H1 (cell line): Measurements from ENCODE around the gene AMPD3. TPM values are rescaled to one million over a fixed set of nuclear protein-coding genes. Genes with fewer than 3 reads are reported as not detected.

ENCODE experiments used
- CTCF ChIA-PET: fragments of 300-600 bp; sonication (Branson Sonifier 250); formaldehyde crosslinking; loops from one replicate; lab custom pipeline; 2021; ENCODE audit not compliant: partially characterized antibody; lab: Charles Lee
- POLR2A ChIA-PET: fragments of 300-600 bp; sonication (Branson Sonifier 250); formaldehyde crosslinking; loops from one replicate; lab custom pipeline; 2021; ENCODE audit warnings: inconsistent platforms; ENCODE audit not compliant: partially characterized antibody; lab: Charles Lee
- DNase-seq, 2 experiments: peaks; one replicate each; pipeline versions ENCODE4 v3.0.0 to v3.0.0-alpha.2; 2010 to 2022; ENCODE audit warnings: low spot score in 2 of 2, low read depth in 1 of 2, mixed read lengths in 1 of 2
- FAIRE-seq: peaks from 2 replicates; lab custom pipeline; 2011; peaks lifted over from hg19 to GRCh38; lab: Jason Lieb, UNC
- H2AFZ ChIP-seq: 2 replicates; pipeline ENCODE4 v1.8.1; 2012; ENCODE audit warnings: low read length, inconsistent platforms
- H2AK5ac ChIP-seq: 2 replicates; pipeline ENCODE4 v1.6.1; 2013; ENCODE audit warnings: low read depth, low read length
- H2BK120ac ChIP-seq: replicated peaks from 2 replicates; pipeline ENCODE3; 2013; ENCODE audit warnings: low read depth, low read length, inconsistent platforms
- H2BK12ac ChIP-seq: 2 replicates; pipeline ENCODE4 v1.6.1; 2013; ENCODE audit warnings: low read depth, low read length
- H2BK15ac ChIP-seq: 2 replicates; pipeline ENCODE4 v1.6.1; 2013; ENCODE audit warnings: low read length
- H2BK20ac ChIP-seq: 2 replicates; pipeline ENCODE4 v1.6.1; 2013; ENCODE audit warnings: low read length
- H2BK5ac ChIP-seq: 2 replicates; pipeline ENCODE4 v1.6.1; 2013; ENCODE audit warnings: low read depth, low read length
- H3K14ac ChIP-seq: 2 replicates; pipeline ENCODE4 v1.6.1; 2013; ENCODE audit warnings: inconsistent platforms; ENCODE audit not compliant: insufficient read length
- H3K18ac ChIP-seq: 2 replicates; pipeline ENCODE4 v1.6.1; 2013; ENCODE audit warnings: low read length; ENCODE audit errors: extremely low read depth
- H3K23ac ChIP-seq: 2 replicates; pipeline ENCODE4 v1.6.1; 2013; ENCODE audit warnings: inconsistent platforms; ENCODE audit not compliant: insufficient read length
- H3K23me2 ChIP-seq: 2 replicates; pipeline ENCODE4 v1.6.1; 2013; ENCODE audit warnings: low read depth, low read length
- H3K27ac ChIP-seq: 2 replicates; pipeline ENCODE4 v1.6.1; 2011; ENCODE audit warnings: low read depth, low read length, inconsistent platforms
- H3K27me3 ChIP-seq, 4 experiments: replicated peaks in 1 of 4; 1 replicate in 1 of 4; 2 replicates in 3 of 4; pipeline versions ENCODE4 v1.6.1 to v1.8.1; 2011 to 2013; ENCODE audit warnings: low read length in 3 of 4, mild to moderate bottlenecking in 3 of 4, inconsistent platforms in 2 of 4, mixed read lengths in 2 of 4, moderate library complexity in 1 of 4; ENCODE audit not compliant: control insufficient read depth in 3 of 4, insufficient read depth in 3 of 4; ENCODE audit errors: extremely low read depth in 1 of 4
- H3K36me3 ChIP-seq, 4 experiments: 2 replicates each; pipeline versions ENCODE4 v1.6.1 to v1.8.1; 2011 to 2013; ENCODE audit warnings: mild to moderate bottlenecking in 4 of 4, low read length in 3 of 4, moderate library complexity in 2 of 4, control low read depth in 1 of 4, inconsistent platforms in 1 of 4; ENCODE audit not compliant: insufficient read depth in 4 of 4, control insufficient read depth in 2 of 4
- H3K4ac ChIP-seq: replicated peaks from 2 replicates; pipeline ENCODE3; 2013; ENCODE audit warnings: low read length, low read depth, mixed read lengths, inconsistent platforms; ENCODE audit not compliant: insufficient read length
- H3K4me1 ChIP-seq, 4 experiments: replicated peaks in 1 of 4; 1 replicate in 1 of 4; 2 replicates in 3 of 4; pipeline versions ENCODE4 v1.6.1 to v1.8.1; 2011 to 2013; ENCODE audit warnings: low read length in 3 of 4, inconsistent platforms in 2 of 4, mixed read lengths in 1 of 4; ENCODE audit not compliant: insufficient read depth in 4 of 4, control insufficient read depth in 3 of 4
- H3K4me2 ChIP-seq, 2 experiments: 2 replicates each; pipeline versions ENCODE4 v1.6.1 to v1.8.1; 2011 to 2013; ENCODE audit warnings: low read depth in 2 of 2, low read length in 2 of 2, control low read depth in 1 of 2, inconsistent platforms in 1 of 2, mild to moderate bottlenecking in 1 of 2; ENCODE audit not compliant: insufficient read depth in 1 of 2
- H3K4me3 ChIP-seq, 4 experiments: fragments of 200-600, 300-600 bp in 1 of 4; sonication (generic), shearing (Covaris generic), sonication (Bioruptor Twin) in 1 of 4; 2 replicates each; pipeline versions ENCODE4 v1.5.1 to v1.8.1; 2011 to 2016; ENCODE audit warnings: low read length in 4 of 4, low read depth in 3 of 4, control low read depth in 2 of 4, inconsistent platforms in 2 of 4, mild to moderate bottlenecking in 2 of 4, mixed read lengths in 1 of 4, moderate library complexity in 1 of 4; ENCODE audit not compliant: insufficient read depth in 2 of 4; ENCODE audit errors: extremely low read depth in 1 of 4
- H3K56ac ChIP-seq: replicated peaks from 2 replicates; pipeline ENCODE3; 2013; ENCODE audit warnings: low read depth, mild to moderate bottlenecking, mixed read lengths, low read length, inconsistent platforms; ENCODE audit not compliant: insufficient read length
- H3K79me1 ChIP-seq: 2 replicates; pipeline ENCODE4 v1.6.1; 2013; ENCODE audit warnings: low read depth, low read length, control low read depth
- H3K79me2 ChIP-seq, 2 experiments: 2 replicates each; pipeline versions ENCODE4 v1.6.1 to v1.8.1; 2012 to 2013; ENCODE audit warnings: low read length in 2 of 2, mild to moderate bottlenecking in 2 of 2, inconsistent platforms in 1 of 2; ENCODE audit not compliant: insufficient read depth in 2 of 2, control insufficient read depth in 1 of 2
- H3K9ac ChIP-seq, 4 experiments: replicated peaks in 1 of 4; 1 replicate in 1 of 4; 2 replicates in 3 of 4; pipeline versions ENCODE4 v1.6.1 to v1.8.1; 2011 to 2013; ENCODE audit warnings: low read depth in 3 of 4, low read length in 3 of 4, control low read depth in 2 of 4, mild to moderate bottlenecking in 2 of 4, moderate library complexity in 2 of 4, inconsistent platforms in 1 of 4; ENCODE audit errors: extremely low read depth in 1 of 4
- H3K9me3 ChIP-seq, 2 experiments: 2 replicates each; pipeline versions ENCODE4 v1.6.1 to v1.8.1; 2012 to 2013; ENCODE audit warnings: mild to moderate bottlenecking in 2 of 2, moderate library complexity in 2 of 2, control low read depth in 1 of 2, inconsistent platforms in 1 of 2, low read depth in 1 of 2, low read length in 1 of 2, mixed read lengths in 1 of 2; ENCODE audit not compliant: insufficient read depth in 2 of 2
- H4K20me1 ChIP-seq, 2 experiments: replicated peaks in 1 of 2; 2 replicates each; pipeline versions ENCODE3 to v1.8.1; 2011 to 2013; ENCODE audit warnings: inconsistent platforms in 2 of 2, low read length in 2 of 2, mild to moderate bottlenecking in 1 of 2; ENCODE audit not compliant: insufficient read depth in 2 of 2, control insufficient read depth in 1 of 2
- H4K5ac ChIP-seq: 2 replicates; pipeline ENCODE4 v1.6.1; 2013; ENCODE audit warnings: low read length, low read depth, mixed read lengths, inconsistent platforms; ENCODE audit not compliant: insufficient read length
- H4K8ac ChIP-seq: 2 replicates; pipeline ENCODE4 v1.8.0; 2013; ENCODE audit warnings: mild to moderate bottlenecking, moderate library complexity, low read length, inconsistent platforms; ENCODE audit not compliant: insufficient read depth; ENCODE audit errors: extremely low read depth
- H4K91ac ChIP-seq: replicated peaks from 2 replicates; pipeline ENCODE3; 2013; ENCODE audit warnings: low read length, mixed read lengths, inconsistent platforms; ENCODE audit not compliant: insufficient read length
- BRCA1 ChIP-seq: IDR thresholded peaks from 2 replicates; pipeline ENCODE4 v1.6.1; 2012; ENCODE audit warnings: low read depth, low read length, improper control_type of control experiment
- KDM4A ChIP-seq: IDR thresholded peaks from one replicate; pipeline ENCODE4 v1.7.1; 2012; ENCODE audit warnings: low read depth, mild to moderate bottlenecking, moderate library complexity, low read length, inconsistent platforms; ENCODE audit not compliant: severe bottlenecking
- NRF1 ChIP-seq: IDR thresholded peaks from 2 replicates; pipeline ENCODE4 v1.6.1; 2011; ENCODE audit warnings: mild to moderate bottlenecking, low read depth, low read length, improper control_type of control experiment
- POU5F1 ChIP-seq: IDR thresholded peaks from 2 replicates; pipeline ENCODE4 v1.6.1; 2011; ENCODE audit warnings: low read depth, mild to moderate bottlenecking, low read length, moderate library complexity
- WGBS, 2 experiments: shearing (Covaris generic) in 1 of 2; methylation state at CpG; one replicate each; pipeline versions ENCODE4 v1.1.6 to v1.1.7; 2013 to 2015; ENCODE audit warnings: low lambda C conversion rate in 2 of 2, mixed read lengths in 2 of 2, inconsistent platforms in 1 of 2, low coverage in 1 of 2, missing lambda C conversion rate in 1 of 2; ENCODE audit not compliant: insufficient replicate concordance in 2 of 2, insufficient coverage in 1 of 2, insufficient read length in 1 of 2; ENCODE audit errors: extremely low coverage in 1 of 2, missing lambda C conversion rate in 1 of 2; 5-methylcytosine and 5-hydroxymethylcytosine counted together
- polyA plus RNA-seq, 7 experiments: library from polyadenylated mRNA; depleted of rRNA in 3 of 7; stranded (reverse) in 5 of 7; unstranded in 2 of 7; fragments of >200 nt in 5 of 7; fragments of 200-250 nt in 2 of 7; gene quantifications; 1 replicate in 5 of 7; 2 replicates in 1 of 7; 4 replicates in 1 of 7; pipeline versions ENCODE4 v1.2.1 to v1.2.3, GENCODE V29; 2011 to 2013; ENCODE audit warnings: missing spikeins in 2 of 7, mixed read lengths in 2 of 7
- total RNA-seq: library from RNA; stranded (reverse); fragmentation: NEBNext Ultra II Directional; extraction: Animal tissue kit (Norgen Biotek cat#: 25700); gene quantifications from 2 replicates; pipeline ENCODE4 v1.2.1, GENCODE V29; 2021
- TF ChIP-seq, protein P1 (sequence below), 3 experiments: IDR thresholded peaks; 1 replicate in 2 of 3; 2 replicates in 1 of 3; pipeline versions ENCODE4 v1.5.1 to v1.6.1; 2011; ENCODE audit warnings: low read length in 3 of 3, mild to moderate bottlenecking in 3 of 3, inconsistent platforms in 2 of 3, low read depth in 1 of 3, moderate library complexity in 1 of 3; ENCODE audit not compliant: insufficient read depth in 1 of 3; ENCODE audit errors: control extremely low read depth in 1 of 3
- TF ChIP-seq, protein P2 (sequence below): IDR thresholded peaks from 2 replicates; pipeline ENCODE4 v1.6.1; 2011; ENCODE audit warnings: low read depth, mild to moderate bottlenecking, low read length; ENCODE audit not compliant: insufficient read depth

Gene AMPD3
- total and polyA plus RNA-seq, 2 of the 8 experiments (the other 6 are each of a cell fraction or from before 2014, with no cell fraction given) = 4.0 to 6.3 TPM

DNA sequence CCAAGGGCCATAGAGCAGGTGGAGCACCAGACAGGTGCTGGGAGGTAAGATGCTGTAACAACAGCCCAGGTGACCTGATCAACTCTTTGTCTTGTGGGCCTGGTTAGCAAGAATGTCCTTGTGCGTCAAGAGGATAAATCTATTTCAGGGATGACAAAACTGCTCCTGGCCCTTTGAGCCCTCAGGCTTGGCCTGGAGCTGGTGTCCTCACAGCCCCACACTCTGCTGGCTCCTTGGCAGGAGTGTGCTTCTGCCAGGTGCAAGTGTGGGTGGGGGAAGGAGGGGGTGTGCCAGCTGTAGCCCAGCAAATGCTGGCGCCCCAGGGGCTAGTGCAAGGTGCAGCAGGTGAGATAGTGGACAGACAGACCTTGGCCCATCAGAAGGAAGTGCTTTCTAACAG, 19.5 kb downstream of the AMPD3 start:
- Histone ChIP-seq H4K91ac (no peak overlapping the region), H4K5ac (no peak overlapping the region), H2BK120ac (no peak overlapping the region), H2BK12ac (no peak overlapping the region), H3K4me3 (no peak overlapping the region), H3K79me1 (no peaks in the 10 kb centered on the region; the same call in 1 of the 2 replicates), H2BK5ac (no peak overlapping the region), H2AK5ac (no peak overlapping the region), H2BK15ac (no peak overlapping the region), H3K56ac (no peak overlapping the region), H3K14ac (no peak overlapping the region), H4K20me1 (no peaks in the 10 kb centered on the region), H3K18ac (no peak overlapping the region), H3K9me3 (no peaks in the 10 kb centered on the region), H3K27ac (no peak overlapping the region), H4K8ac (no peak overlapping the region), H3K23me2 (no peaks in the 10 kb centered on the region), H3K23ac (no peak overlapping the region), H2AFZ (no peak overlapping the region), H3K4me1 (no peaks in the 10 kb centered on the region), H3K4me2 (no peak overlapping the region), H3K4ac (no peak overlapping the region), H3K27me3 (no peaks in the 10 kb centered on the region), H3K36me3 (no peaks in the 10 kb centered on the region), H2BK20ac (no peak overlapping the region), H3K79me2 (no peaks in the 10 kb centered on the region), H3K9ac (no peak overlapping the region)
- DNase-seq (no peak), FAIRE-seq (no peak)
- POLR2A ChIA-PET = no interaction called here
- TF ChIP-seq KDM4A (no peak), POU5F1 (no peak), NRF1 (no peak), BRCA1 (no peak)
- TF ChIP-seq, protein P1, sequence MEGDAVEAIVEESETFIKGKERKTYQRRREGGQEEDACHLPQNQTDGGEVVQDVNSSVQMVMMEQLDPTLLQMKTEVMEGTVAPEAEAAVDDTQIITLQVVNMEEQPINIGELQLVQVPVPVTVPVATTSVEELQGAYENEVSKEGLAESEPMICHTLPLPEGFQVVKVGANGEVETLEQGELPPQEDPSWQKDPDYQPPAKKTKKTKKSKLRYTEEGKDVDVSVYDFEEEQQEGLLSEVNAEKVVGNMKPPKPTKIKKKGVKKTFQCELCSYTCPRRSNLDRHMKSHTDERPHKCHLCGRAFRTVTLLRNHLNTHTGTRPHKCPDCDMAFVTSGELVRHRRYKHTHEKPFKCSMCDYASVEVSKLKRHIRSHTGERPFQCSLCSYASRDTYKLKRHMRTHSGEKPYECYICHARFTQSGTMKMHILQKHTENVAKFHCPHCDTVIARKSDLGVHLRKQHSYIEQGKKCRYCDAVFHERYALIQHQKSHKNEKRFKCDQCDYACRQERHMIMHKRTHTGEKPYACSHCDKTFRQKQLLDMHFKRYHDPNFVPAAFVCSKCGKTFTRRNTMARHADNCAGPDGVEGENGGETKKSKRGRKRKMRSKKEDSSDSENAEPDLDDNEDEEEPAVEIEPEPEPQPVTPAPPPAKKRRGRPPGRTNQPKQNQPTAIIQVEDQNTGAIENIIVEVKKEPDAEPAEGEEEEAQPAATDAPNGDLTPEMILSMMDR (IDR thresholded peaks at IDR 0.05; ENCODE audit: control extremely low read depth in 1 of 3, insufficient read depth in 1 of 3, low read depth in 1 of 3, low read length in 3 of 3) = no peak
- TF ChIP-seq, protein P2, sequence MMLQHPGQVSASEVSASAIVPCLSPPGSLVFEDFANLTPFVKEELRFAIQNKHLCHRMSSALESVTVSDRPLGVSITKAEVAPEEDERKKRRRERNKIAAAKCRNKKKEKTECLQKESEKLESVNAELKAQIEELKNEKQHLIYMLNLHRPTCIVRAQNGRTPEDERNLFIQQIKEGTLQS = no peak
- CTCF ChIA-PET = interaction anchor here (1.2 kb wide), 1 partner anchor 69 kb away, joined by 4 read pairs; no protein-coding TSS in a partner anchor
- 96% methylated on average over 2 of the region's 2 CpGs; no CpG with 5 or more reads in 1 of the 2 experiments for WGBS, 2 experiments
